Measurements from ENCODE around the gene ELF2.

DNA sequence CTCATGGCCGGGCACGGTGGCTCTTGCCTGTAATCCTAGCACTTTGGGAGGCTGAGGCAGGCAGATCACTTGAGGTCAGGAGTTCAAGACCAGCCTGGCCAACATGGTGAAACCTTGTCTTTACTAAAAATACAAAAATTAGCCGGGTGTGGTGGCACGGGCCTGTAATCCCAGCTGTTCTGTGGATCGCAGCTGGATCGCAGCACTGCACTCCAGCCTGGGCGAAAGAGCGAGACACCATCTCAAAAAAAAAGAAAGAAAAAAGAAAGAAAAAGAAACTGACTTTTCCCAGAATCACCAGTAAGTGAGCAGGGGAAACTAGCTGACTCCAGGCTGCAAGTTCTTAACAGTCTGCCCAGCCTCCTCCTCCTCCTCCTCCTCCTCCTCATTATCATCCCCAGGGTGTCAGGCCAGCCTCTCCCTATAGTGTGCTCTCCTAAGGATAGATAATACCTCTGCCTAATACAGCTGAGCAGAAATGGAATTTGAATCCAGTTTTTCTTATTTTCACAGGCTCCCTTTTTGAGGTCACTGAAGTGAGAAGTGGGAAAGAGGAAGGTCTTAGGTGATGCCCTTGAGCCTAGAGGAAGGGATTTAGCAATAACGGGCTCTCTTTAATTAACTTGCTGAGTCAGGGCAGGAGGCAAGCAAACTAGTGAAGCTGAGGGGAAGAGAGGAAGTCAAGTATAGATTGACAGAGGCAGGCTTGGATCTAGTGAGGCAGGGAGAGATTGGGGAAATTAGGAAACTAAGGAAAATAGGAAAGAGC, 11.8 kb upstream of the ELF2 start:
- TF ChIP-seq, protein P1, sequence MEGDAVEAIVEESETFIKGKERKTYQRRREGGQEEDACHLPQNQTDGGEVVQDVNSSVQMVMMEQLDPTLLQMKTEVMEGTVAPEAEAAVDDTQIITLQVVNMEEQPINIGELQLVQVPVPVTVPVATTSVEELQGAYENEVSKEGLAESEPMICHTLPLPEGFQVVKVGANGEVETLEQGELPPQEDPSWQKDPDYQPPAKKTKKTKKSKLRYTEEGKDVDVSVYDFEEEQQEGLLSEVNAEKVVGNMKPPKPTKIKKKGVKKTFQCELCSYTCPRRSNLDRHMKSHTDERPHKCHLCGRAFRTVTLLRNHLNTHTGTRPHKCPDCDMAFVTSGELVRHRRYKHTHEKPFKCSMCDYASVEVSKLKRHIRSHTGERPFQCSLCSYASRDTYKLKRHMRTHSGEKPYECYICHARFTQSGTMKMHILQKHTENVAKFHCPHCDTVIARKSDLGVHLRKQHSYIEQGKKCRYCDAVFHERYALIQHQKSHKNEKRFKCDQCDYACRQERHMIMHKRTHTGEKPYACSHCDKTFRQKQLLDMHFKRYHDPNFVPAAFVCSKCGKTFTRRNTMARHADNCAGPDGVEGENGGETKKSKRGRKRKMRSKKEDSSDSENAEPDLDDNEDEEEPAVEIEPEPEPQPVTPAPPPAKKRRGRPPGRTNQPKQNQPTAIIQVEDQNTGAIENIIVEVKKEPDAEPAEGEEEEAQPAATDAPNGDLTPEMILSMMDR (IDR thresholded peaks at IDR 0.05): no peak
- no peak for TF ChIP-seq EZH2 (IDR thresholded peaks at IDR 0.05; ENCODE audit: borderline replicate concordance, insufficient read depth, low read depth, low read length, poor library complexity, severe bottlenecking)
